WTC11 (cell line): Measurements from ENCODE around the gene ATG9B. TPM values are rescaled to one million over a fixed set of nuclear protein-coding genes. Genes with fewer than 3 reads are reported as not detected.

Experiments
- AR ChIP-seq: fragments of 250-450 bp; sonication (Bioruptor Pico); IDR thresholded peaks from 2 replicates; pipeline ENCODE4 v1.9.0; 2021; ENCODE audit warnings: mild to moderate bottlenecking
- ATF3 ChIP-seq: sonication (generic); formaldehyde crosslinking; conservative IDR thresholded peaks from 2 replicates; pipeline ENCODE4 v1.8.1; 2022; ENCODE audit warnings: mild to moderate bottlenecking, missing genetic modification reagents
- E2F4 ChIP-seq: sonication (generic); formaldehyde crosslinking; IDR thresholded peaks from 2 replicates; pipeline ENCODE4 v1.8.1; 2022; ENCODE audit warnings: low read depth, mild to moderate bottlenecking, moderate library complexity, missing genetic modification reagents, borderline replicate concordance
- ERG ChIP-seq: fragments of 250-450 bp; sonication (Bioruptor Pico); IDR thresholded peaks from 2 replicates; pipeline ENCODE4 v1.8.0; 2021; ENCODE audit warnings: mild to moderate bottlenecking
- HMGA2 ChIP-seq: fragments of 250-450 bp; sonication (Bioruptor Pico); IDR thresholded peaks from 2 replicates; pipeline ENCODE4 v1.4.0; 2021; ENCODE audit warnings: mild to moderate bottlenecking, moderate library complexity
- HMGXB4 ChIP-seq: sonication (generic); formaldehyde crosslinking; IDR thresholded peaks from 2 replicates; pipeline ENCODE4 v1.8.1; 2023; ENCODE audit warnings: mild to moderate bottlenecking, moderate library complexity, missing genetic modification reagents
- SMAD4 ChIP-seq: sonication (generic); formaldehyde crosslinking; IDR thresholded peaks from 2 replicates; pipeline ENCODE4 v1.8.0; 2022; ENCODE audit warnings: mild to moderate bottlenecking, missing genetic modification reagents
- SOX15 ChIP-seq: fragments of 250-450 bp; sonication (Bioruptor Pico); IDR thresholded peaks from 2 replicates; pipeline ENCODE4 v1.9.0; 2021; ENCODE audit warnings: mild to moderate bottlenecking
- ZBTB21 ChIP-seq: sonication (generic); formaldehyde crosslinking; IDR thresholded peaks from 2 replicates; pipeline ENCODE4 v1.8.1; 2023; ENCODE audit warnings: mild to moderate bottlenecking, missing genetic modification reagents, borderline replicate concordance
- ZNF425 ChIP-seq: fragments of 250-450 bp; sonication (Bioruptor Pico); conservative IDR thresholded peaks from 2 replicates; pipeline ENCODE4 v1.9.0; 2021; ENCODE audit warnings: mild to moderate bottlenecking
- ZNF532 ChIP-seq: fragments of 250-450 bp; sonication (Bioruptor Pico); IDR thresholded peaks from 2 replicates; pipeline ENCODE4 v1.9.0; 2021; ENCODE audit warnings: mild to moderate bottlenecking, borderline replicate concordance
- total RNA-seq: library from RNA; stranded (reverse); gene quantifications from 3 replicates; pipeline ENCODE4 v1.2.3, GENCODE V29; 2021

ATG9B gene
- total RNA-seq, 1 experiment from 2014 or later = 2.4 TPM

- TF ChIP-seq AR (CRISPR knock-in tag) = no peak
- TF ChIP-seq ERG (CRISPR knock-in tag) = no peak
- no peak for TF ChIP-seq HMGA2 (CRISPR knock-in tag)
- no peak for TF ChIP-seq ZNF425 (CRISPR knock-in tag)
- TF ChIP-seq ZBTB21 (CRISPR knock-in tag) = no peak
- TF ChIP-seq SOX15 = no peak
- TF ChIP-seq ZNF532 (CRISPR knock-in tag) = no peak
- TF ChIP-seq HMGXB4 (CRISPR knock-in tag) = no peak
- no peak for TF ChIP-seq E2F4 (CRISPR knock-in tag)
- TF ChIP-seq ATF3 (CRISPR knock-in tag) = no peak
- no peak for TF ChIP-seq SMAD4
Measured at GRCh38 chr7:150971242-150972022, 52.9 kb downstream of the ATG9B start (continued).
